CD14-positive monocyte (primary cell): ENCODE measurements around the gene S100A4. TPM values are rescaled to one million over a fixed set of nuclear protein-coding genes. Genes with fewer than 3 reads are reported as not detected.
"Not testable (repeated sequence)": the region's sequence is repeated elsewhere in the genome, so short reads cannot be mapped to it uniquely, and the experiment has no call there.

ENCODE experiments used
- DNase-seq, 3 donors: peaks; one replicate each; pipeline ENCODE4 v3.0.0-alpha.2; 2011 to 2022
- H2AFZ ChIP-seq: 2 replicates; pipeline ENCODE4 v1.6.0; 2012; ENCODE audit warnings: mild to moderate bottlenecking, low read depth, low read length, inconsistent platforms; ENCODE audit not compliant: insufficient read depth, poor library complexity, severe bottlenecking
- H3K27ac ChIP-seq, 2 donors: 1 replicate in 1 of 2; 2 replicates in 1 of 2; pipeline ENCODE4 v1.5.1; 2012 to 2013; ENCODE audit warnings: low read length in 2 of 2, control low read depth in 1 of 2, inconsistent platforms in 1 of 2, low read depth in 1 of 2, mild to moderate bottlenecking in 1 of 2
- H3K27me3 ChIP-seq, 2 donors: one replicate each; pipeline versions ENCODE4 v1.6.0 to v1.6.1; 2011 to 2013; ENCODE audit warnings: low read length in 2 of 2; ENCODE audit not compliant: control insufficient read depth in 2 of 2, insufficient read depth in 2 of 2
- H3K36me3 ChIP-seq, 2 donors: replicated peaks in 1 of 2; 1 replicate in 1 of 2; 2 replicates in 1 of 2; pipeline versions ENCODE4 v1.5.1 to v1.6.1; 2012 to 2013; ENCODE audit warnings: low read length in 2 of 2, control low read depth in 1 of 2, inconsistent platforms in 1 of 2, mild to moderate bottlenecking in 1 of 2; ENCODE audit not compliant: insufficient read depth in 2 of 2, control insufficient read depth in 1 of 2
- H3K4me1 ChIP-seq, 2 donors: 1 replicate in 1 of 2; 2 replicates in 1 of 2; pipeline versions ENCODE4 v1.5.1 to v1.6.1; 2012 to 2013; ENCODE audit warnings: low read length in 2 of 2, control low read depth in 1 of 2, inconsistent platforms in 1 of 2, mild to moderate bottlenecking in 1 of 2, moderate library complexity in 1 of 2; ENCODE audit not compliant: insufficient read depth in 2 of 2, control insufficient read depth in 1 of 2
- H3K4me2 ChIP-seq: replicated peaks from 2 replicates; pipeline ENCODE3; 2012; ENCODE audit warnings: low read length, moderate library complexity, mild to moderate bottlenecking; ENCODE audit not compliant: poor library complexity, severe bottlenecking; ENCODE audit errors: extremely low read depth
- H3K4me3 ChIP-seq, 3 experiments: fragments of 200-600 bp in 1 of 3; sonication (generic) in 1 of 3; replicated peaks in 1 of 3; 1 replicate in 2 of 3; 2 replicates in 1 of 3; pipeline ENCODE4 v1.5.1; 2011 to 2013; ENCODE audit warnings: low read length in 3 of 3, mild to moderate bottlenecking in 3 of 3, control low read depth in 2 of 3, low read depth in 2 of 3, inconsistent platforms in 1 of 3, moderate library complexity in 1 of 3
- H3K79me2 ChIP-seq: 2 replicates; pipeline ENCODE4 v1.6.0; 2012; ENCODE audit warnings: mild to moderate bottlenecking, control low read depth, inconsistent platforms, low read length, moderate library complexity; ENCODE audit not compliant: insufficient read depth
- H3K9ac ChIP-seq: 2 replicates; pipeline ENCODE4 v1.6.0; 2017; ENCODE audit warnings: low read length, mild to moderate bottlenecking; ENCODE audit not compliant: insufficient read depth, poor library complexity, severe bottlenecking
- H3K9me3 ChIP-seq, 2 donors: replicated peaks in 1 of 2; 1 replicate in 1 of 2; 2 replicates in 1 of 2; pipeline versions ENCODE4 v1.5.1 to v1.6.1; 2012 to 2013; ENCODE audit warnings: low read length in 2 of 2, control low read depth in 1 of 2; ENCODE audit not compliant: control insufficient read depth in 1 of 2, insufficient read depth in 1 of 2
- H4K20me1 ChIP-seq: 2 replicates; pipeline ENCODE4 v1.6.0; 2012; ENCODE audit warnings: mild to moderate bottlenecking, low read length, control low read depth, moderate library complexity; ENCODE audit not compliant: insufficient read depth
- H3K27ac Mint-ChIP-seq, 7 donors: one replicate each; pipeline ENCODE4 v1.8.0; 2020; ENCODE audit warnings: mild to moderate bottlenecking in 7 of 7, mixed read lengths in 7 of 7, moderate library complexity in 6 of 7, inconsistent platforms in 2 of 7
- H3K27me3 Mint-ChIP-seq, 3 donors: one replicate each; pipeline ENCODE4 v1.8.0; 2021 to 2022; ENCODE audit warnings: low read depth in 3 of 3, mild to moderate bottlenecking in 3 of 3, mixed read lengths in 3 of 3, moderate library complexity in 3 of 3, inconsistent platforms in 1 of 3
- H3K36me3 Mint-ChIP-seq, 2 donors: one replicate each; pipeline ENCODE4 v1.8.0; 2020; ENCODE audit warnings: mixed read lengths in 2 of 2, inconsistent platforms in 1 of 2, mild to moderate bottlenecking in 1 of 2
- H3K4me1 Mint-ChIP-seq: one replicate; pipeline ENCODE4 v1.8.0; 2020; ENCODE audit warnings: mild to moderate bottlenecking, mixed read lengths
- H3K4me3 Mint-ChIP-seq, 2 donors: one replicate each; pipeline ENCODE4 v1.8.0; 2020; ENCODE audit warnings: mild to moderate bottlenecking in 2 of 2, mixed read lengths in 2 of 2, moderate library complexity in 1 of 2
- H3K9me3 Mint-ChIP-seq, 7 donors: one replicate each; pipeline ENCODE4 v1.8.0; 2020 to 2022; ENCODE audit warnings: mixed read lengths in 7 of 7, mild to moderate bottlenecking in 6 of 7, moderate library complexity in 6 of 7, inconsistent platforms in 2 of 7
- WGBS: methylation state at CpG from one replicate; pipeline ENCODE4 v1.1.5; 2013; ENCODE audit warnings: missing lambda C conversion rate; ENCODE audit not compliant: insufficient coverage; 5-methylcytosine and 5-hydroxymethylcytosine counted together
- intact Hi-C, 2 donors: fragments of 100-400 bp; cut with micrococcal nuclease; formaldehyde crosslinking; loops; one replicate each; pipeline versions ENCODE4 v1.15.0 to v1.15.1; 2023
- polyA plus RNA-seq, 3 donors: library from polyadenylated mRNA; depleted of rRNA in 1 of 3; unstranded in 2 of 3; stranded (reverse) in 1 of 3; fragments of 300-500 nt in 2 of 3; fragments of >200 nt in 1 of 3; fragmentation: Illumina TruSeq in 2 of 3; gene quantifications; 1 replicate in 2 of 3; 2 replicates in 1 of 3; pipeline ENCODE4 v1.2.3, GENCODE V29; 2012 to 2021
- TF ChIP-seq, protein P1 (sequence below): fragments of 200-600 bp; IDR thresholded peaks from one replicate; pipeline ENCODE4 v1.8.0; 2022; ENCODE audit warnings: antibody characterized with exemption, mild to moderate bottlenecking

S100A4 gene
- polyA plus RNA-seq, 3 donors, result 4,538 to 7,344 (median 6,092) TPM

GRCh38 chr1:153585006-153585405, 39.4 kb upstream of the S100A4 start:
- no peaks in the 10 kb centered on the region for H3K27me3 ChIP-seq
- Mint-ChIP-seq H3K27ac (no peak overlapping the region), H3K9me3 (peaks cover 0 to 3% (median 0%) of the 10 kb centered on the region in 7 donors), H3K4me3 (no peak overlapping the region), H3K4me1 (peaks cover 4% of the 10 kb centered on the region), H3K36me3 (no peaks in the 10 kb centered on the region), H3K27me3 (peaks cover 4 to 11% (median 4%) of the 10 kb centered on the region in 3 donors)
- no peak overlapping the region for H3K4me3 ChIP-seq
- intact Hi-C loops, result no loop called here
- WGBS, result no CpG with 5 or more reads among the region's 1 CpG
- H4K20me1 ChIP-seq, result no peaks in the 10 kb centered on the region
- no peaks in the 10 kb centered on the region for H3K36me3 ChIP-seq
- TF ChIP-seq, protein P1, sequence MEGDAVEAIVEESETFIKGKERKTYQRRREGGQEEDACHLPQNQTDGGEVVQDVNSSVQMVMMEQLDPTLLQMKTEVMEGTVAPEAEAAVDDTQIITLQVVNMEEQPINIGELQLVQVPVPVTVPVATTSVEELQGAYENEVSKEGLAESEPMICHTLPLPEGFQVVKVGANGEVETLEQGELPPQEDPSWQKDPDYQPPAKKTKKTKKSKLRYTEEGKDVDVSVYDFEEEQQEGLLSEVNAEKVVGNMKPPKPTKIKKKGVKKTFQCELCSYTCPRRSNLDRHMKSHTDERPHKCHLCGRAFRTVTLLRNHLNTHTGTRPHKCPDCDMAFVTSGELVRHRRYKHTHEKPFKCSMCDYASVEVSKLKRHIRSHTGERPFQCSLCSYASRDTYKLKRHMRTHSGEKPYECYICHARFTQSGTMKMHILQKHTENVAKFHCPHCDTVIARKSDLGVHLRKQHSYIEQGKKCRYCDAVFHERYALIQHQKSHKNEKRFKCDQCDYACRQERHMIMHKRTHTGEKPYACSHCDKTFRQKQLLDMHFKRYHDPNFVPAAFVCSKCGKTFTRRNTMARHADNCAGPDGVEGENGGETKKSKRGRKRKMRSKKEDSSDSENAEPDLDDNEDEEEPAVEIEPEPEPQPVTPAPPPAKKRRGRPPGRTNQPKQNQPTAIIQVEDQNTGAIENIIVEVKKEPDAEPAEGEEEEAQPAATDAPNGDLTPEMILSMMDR, result no peak
- H3K9me3 ChIP-seq, result no peaks in the 10 kb centered on the region
- DNase-seq, result no peak
- no peak overlapping the region for H3K4me2 ChIP-seq
- H3K4me1 ChIP-seq, result no peaks in the 10 kb centered on the region
- H3K79me2 ChIP-seq, result no peaks in the 10 kb centered on the region
- no peak overlapping the region for H2AFZ ChIP-seq
- no peak overlapping the region for H3K27ac ChIP-seq
- no peak overlapping the region for H3K9ac ChIP-seq

DNA sequence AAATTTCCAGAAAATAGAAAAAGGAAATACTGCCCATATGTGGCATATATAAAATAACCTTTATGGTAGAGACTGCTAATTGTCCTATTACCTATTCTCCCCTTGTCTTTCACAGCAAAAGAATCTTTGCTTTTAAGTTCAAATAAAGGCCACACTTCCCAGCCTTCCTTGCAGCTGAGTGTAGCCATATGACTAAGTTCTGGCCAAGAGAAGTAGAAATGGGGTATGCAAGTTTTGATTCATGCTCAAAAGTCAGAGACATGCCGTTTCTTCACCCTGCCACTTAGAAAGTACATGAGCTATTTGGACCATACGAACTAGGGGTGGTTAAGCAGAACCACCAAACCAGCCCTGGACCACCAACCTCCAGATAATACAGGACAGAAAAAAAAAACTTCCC, 38.4 kb upstream of the S100A4 start:
- no peaks in the 10 kb centered on the region for H3K79me2 ChIP-seq
- no peak overlapping the region for H3K27ac ChIP-seq
- peaks cover 4 to 8% (median 7%) of the 10 kb centered on the region in 3 donors for H3K27me3 Mint-ChIP-seq
- peaks cover 0 to 3% (median 0%) of the 10 kb centered on the region in 7 donors for H3K9me3 Mint-ChIP-seq
- TF ChIP-seq, protein P1, result no peak
- no peaks in the 10 kb centered on the region for H4K20me1 ChIP-seq
- H3K36me3 ChIP-seq, result no peaks in the 10 kb centered on the region
- H3K27me3 ChIP-seq, result no peaks in the 10 kb centered on the region
- H3K4me2 ChIP-seq, result no peak overlapping the region
- no CpG with 5 or more reads among the region's 2 CpGs for WGBS
- H2AFZ ChIP-seq, result no peak overlapping the region
- H3K9me3 ChIP-seq, result no peaks in the 10 kb centered on the region
- no peaks in the 10 kb centered on the region for H3K4me1 ChIP-seq
- H3K4me1 Mint-ChIP-seq, result peaks cover 4% of the 10 kb centered on the region
- H3K4me3 Mint-ChIP-seq, result no peak overlapping the region
- H3K27ac Mint-ChIP-seq, result no peak overlapping the region
- intact Hi-C loops, result no loop called here
- H3K9ac ChIP-seq, result no peak overlapping the region
- DNase-seq, result no peak
- H3K4me3 ChIP-seq, result no peak overlapping the region
- no peaks in the 10 kb centered on the region for H3K36me3 Mint-ChIP-seq

GRCh38 chr1:153583514-153583913, 37.9 kb upstream of the S100A4 start:
- H3K4me2 ChIP-seq, H2AFZ ChIP-seq, H3K79me2 ChIP-seq, H3K27ac Mint-ChIP-seq, H3K27me3 ChIP-seq, H3K4me3 ChIP-seq, H3K27me3 Mint-ChIP-seq, H3K4me1 ChIP-seq, intact Hi-C loops, H3K9me3 ChIP-seq, H3K4me1 Mint-ChIP-seq, H3K4me3 Mint-ChIP-seq, H3K9me3 Mint-ChIP-seq, H3K9ac ChIP-seq, H4K20me1 ChIP-seq, DNase-seq, H3K36me3 ChIP-seq, H3K27ac ChIP-seq, H3K36me3 Mint-ChIP-seq: not testable (repeated sequence)
- WGBS, result 100% methylated on average over 1 of the region's 3 CpGs
